ENCODE measurements around the gene DNHD1. TPM values are rescaled to one million over a fixed set of nuclear protein-coding genes. Genes with fewer than 3 reads are reported as not detected.

DNHD1 gene
- total RNA-seq, 4 donors from 2014 or later, result 2.9 to 20.9 (median 9.8) TPM

- no peak for TF ChIP-seq CTCF (IDR thresholded peaks at IDR 0.05)
- TF ChIP-seq EP300 (IDR thresholded peaks at IDR 0.05), result no peak
- TF ChIP-seq POLR2AphosphoS5 (IDR thresholded peaks at IDR 0.05), result no peak
- TF ChIP-seq POLR2A (IDR thresholded peaks at IDR 0.05), result no peak
- Histone ChIP-seq H3K4me1 (no peaks in the 10 kb centered on the region), H3K36me3 (peaks cover 0 to 55% of the 10 kb centered on the region in 2 donors), H3K27me3 (no peaks in the 10 kb centered on the region), H3K4me3 (no peak overlapping the region), H3K9me3 (no peaks in the 10 kb centered on the region), H3K27ac (no peak overlapping the region)
- 88 to 96% methylated on average over 2 to 3 of the region's 3 CpGs for WGBS, 2 donors (ENCODE audit: low coverage in 1 of 2)
- no peak for ATAC-seq
Observed at GRCh38 chr11:6548641-6549040, 51.6 kb downstream of the DNHD1 start.

GRCh38 chr11:6553634-6554033 lies 56.6 kb downstream of the DNHD1 start:
- Histone ChIP-seq H3K36me3 (peaks cover 0 to 27% of the 10 kb centered on the region in 2 donors), H3K9me3 (no peaks in the 10 kb centered on the region), H3K4me3 (no peak overlapping the region), H3K27me3 (no peaks in the 10 kb centered on the region), H3K27ac (no peak overlapping the region), H3K4me1 (no peaks in the 10 kb centered on the region)
- ATAC-seq, result no peak
- TF ChIP-seq POLR2A (IDR thresholded peaks at IDR 0.05) (no peak), EP300 (IDR thresholded peaks at IDR 0.05) (no peak), POLR2AphosphoS5 (IDR thresholded peaks at IDR 0.05) (no peak), CTCF (IDR thresholded peaks at IDR 0.05) (no peak)

- no peaks in the 10 kb centered on the region for H3K9me3 ChIP-seq
- 84 to 89% methylated on average over 3 to 5 of the region's 5 CpGs for WGBS, 2 donors (ENCODE audit: low coverage in 1 of 2)
- no peak overlapping the region for H3K4me3 ChIP-seq
- TF ChIP-seq POLR2A (IDR thresholded peaks at IDR 0.05) (no peak), EP300 (IDR thresholded peaks at IDR 0.05) (no peak)
- H3K4me1 ChIP-seq, result no peaks in the 10 kb centered on the region
- ATAC-seq, result no peak
- no peaks in the 10 kb centered on the region for H3K27me3 ChIP-seq
- no peak overlapping the region for H3K27ac ChIP-seq
- peaks cover 0 to 29% of the 10 kb centered on the region in 2 donors for H3K36me3 ChIP-seq
Observed at GRCh38 chr11:6554828-6555706, 58.0 kb downstream of the DNHD1 start.

GRCh38 chr11:6556139-6556949 lies 59.3 kb downstream of the DNHD1 start:
- peaks cover 0 to 29% of the 10 kb centered on the region in 2 donors for H3K36me3 ChIP-seq
- no peak for TF ChIP-seq CTCF (IDR thresholded peaks at IDR 0.05)
- no peak for TF ChIP-seq POLR2A (IDR thresholded peaks at IDR 0.05)
- no peak for TF ChIP-seq POLR2AphosphoS5 (IDR thresholded peaks at IDR 0.05)
- no peak for TF ChIP-seq EP300 (IDR thresholded peaks at IDR 0.05)
- WGBS, 2 donors (ENCODE audit: low coverage in 1 of 2), result 86% methylated on average over 4 to 8 of the region's 11 CpGs
- no peak overlapping the region for H3K4me3 ChIP-seq
- no peaks in the 10 kb centered on the region for H3K27me3 ChIP-seq
- H3K4me1 ChIP-seq, result no peaks in the 10 kb centered on the region
- ATAC-seq, result no peak
- H3K9me3 ChIP-seq, result no peaks in the 10 kb centered on the region
- H3K27ac ChIP-seq, result no peak overlapping the region

- TF ChIP-seq EP300 (IDR thresholded peaks at IDR 0.05) (no peak), POLR2AphosphoS5 (IDR thresholded peaks at IDR 0.05) (no peak), CTCF (IDR thresholded peaks at IDR 0.05) (no peak), POLR2A (IDR thresholded peaks at IDR 0.05) (no peak)
- H3K27me3 ChIP-seq, result no peaks in the 10 kb centered on the region
- H3K9me3 ChIP-seq, result no peaks in the 10 kb centered on the region
- H3K36me3 ChIP-seq, result peaks cover 0 to 29% of the 10 kb centered on the region in 2 donors
- 100% methylated on average over 1 of the region's 11 CpGs; no CpG with 5 or more reads in 1 of the 2 donors for WGBS, 2 donors (ENCODE audit: low coverage in 1 of 2)
- no peak overlapping the region for H3K4me3 ChIP-seq
- H3K27ac ChIP-seq, result no peak overlapping the region
- no peak for ATAC-seq
- no peaks in the 10 kb centered on the region for H3K4me1 ChIP-seq
Observed at GRCh38 chr11:6557063-6557462, 60.0 kb downstream of the DNHD1 start.
